IPS-15b (cell line): Measurements from ENCODE around the gene PGS1.

Source experiments
- H3K27me3 ChIP-seq: one replicate; pipeline ENCODE4 v1.6.1; 2013; ENCODE audit warnings: low read length; ENCODE audit not compliant: control insufficient read depth, insufficient read depth
- H3K36me3 ChIP-seq: one replicate; pipeline ENCODE4 v1.6.1; 2013; ENCODE audit warnings: low read length; ENCODE audit not compliant: control insufficient read depth, insufficient read depth
- H3K4me1 ChIP-seq: one replicate; pipeline ENCODE4 v1.6.1; 2013; ENCODE audit warnings: mild to moderate bottlenecking, low read length; ENCODE audit not compliant: control insufficient read depth, insufficient read depth
- H3K4me3 ChIP-seq: one replicate; pipeline ENCODE4 v1.5.1; 2013; ENCODE audit warnings: low read depth, low read length
- H3K9ac ChIP-seq: one replicate; pipeline ENCODE4 v1.6.1; 2013; ENCODE audit warnings: low read depth, mild to moderate bottlenecking, low read length
- H3K9me3 ChIP-seq: one replicate; pipeline ENCODE4 v1.6.1; 2013; ENCODE audit warnings: mild to moderate bottlenecking, low read length; ENCODE audit not compliant: control insufficient read depth, insufficient read depth

The PGS1 gene

GRCh38 chr17:78438271-78438691 lies 59.8 kb downstream of the PGS1 start:
- Histone ChIP-seq H3K27me3 (no peaks in the 10 kb centered on the region), H3K4me1 (peaks cover 5% of the 10 kb centered on the region), H3K9ac (no peak overlapping the region), H3K36me3 (no peaks in the 10 kb centered on the region), H3K4me3 (no peak overlapping the region), H3K9me3 (no peaks in the 10 kb centered on the region)

GRCh38 chr17:78438694-78439325 lies 60.4 kb downstream of the PGS1 start:
- H3K9ac ChIP-seq: no peak overlapping the region
- H3K9me3 ChIP-seq: no peaks in the 10 kb centered on the region
- peaks cover 5% of the 10 kb centered on the region for H3K4me1 ChIP-seq
- H3K27me3 ChIP-seq: no peaks in the 10 kb centered on the region
- no peak overlapping the region for H3K4me3 ChIP-seq
- no peaks in the 10 kb centered on the region for H3K36me3 ChIP-seq

GRCh38 chr17:78441271-78441971 lies 63.0 kb downstream of the PGS1 start:
- Histone ChIP-seq H3K4me3 (no peak overlapping the region), H3K4me1 (no peaks in the 10 kb centered on the region), H3K27me3 (no peaks in the 10 kb centered on the region), H3K9me3 (no peaks in the 10 kb centered on the region), H3K36me3 (no peaks in the 10 kb centered on the region), H3K9ac (no peak overlapping the region)

- no peaks in the 10 kb centered on the region for H3K9me3 ChIP-seq
- H3K4me3 ChIP-seq: no peak overlapping the region
- no peaks in the 10 kb centered on the region for H3K36me3 ChIP-seq
- no peaks in the 10 kb centered on the region for H3K4me1 ChIP-seq
- H3K9ac ChIP-seq: no peak overlapping the region
- H3K27me3 ChIP-seq: no peaks in the 10 kb centered on the region
Measured at GRCh38 chr17:78442648-78443218, 64.3 kb downstream of the PGS1 start.

- no peaks in the 10 kb centered on the region for H3K4me1 ChIP-seq
- H3K9ac ChIP-seq: no peak overlapping the region
- peaks cover 3% of the 10 kb centered on the region for H3K9me3 ChIP-seq
- no peaks in the 10 kb centered on the region for H3K27me3 ChIP-seq
- no peak overlapping the region for H3K4me3 ChIP-seq
- no peaks in the 10 kb centered on the region for H3K36me3 ChIP-seq
Measured at GRCh38 chr17:78444392-78444791, 65.9 kb downstream of the PGS1 start.

DNA sequence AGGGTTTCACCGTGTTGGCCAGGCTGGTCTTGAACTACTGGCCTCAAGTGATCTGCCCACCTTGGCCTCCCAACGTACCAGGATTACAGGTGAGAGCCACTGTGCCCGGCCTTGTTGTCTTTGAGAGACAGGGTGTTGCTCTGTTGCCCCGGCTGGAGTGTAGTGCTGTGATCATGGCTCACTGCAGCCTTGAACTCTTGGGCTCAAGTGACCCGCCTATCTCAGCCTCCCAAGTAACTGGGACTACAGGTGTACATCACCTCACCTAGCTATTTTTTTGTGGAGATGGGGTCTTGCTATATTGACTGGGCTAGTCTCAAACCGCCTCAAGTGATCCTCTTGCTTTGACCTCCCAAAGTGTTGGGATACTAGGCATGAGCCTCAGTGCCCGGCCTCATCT lies 68.4 kb downstream of the PGS1 start:
- H3K9ac ChIP-seq: no peak overlapping the region

DNA sequence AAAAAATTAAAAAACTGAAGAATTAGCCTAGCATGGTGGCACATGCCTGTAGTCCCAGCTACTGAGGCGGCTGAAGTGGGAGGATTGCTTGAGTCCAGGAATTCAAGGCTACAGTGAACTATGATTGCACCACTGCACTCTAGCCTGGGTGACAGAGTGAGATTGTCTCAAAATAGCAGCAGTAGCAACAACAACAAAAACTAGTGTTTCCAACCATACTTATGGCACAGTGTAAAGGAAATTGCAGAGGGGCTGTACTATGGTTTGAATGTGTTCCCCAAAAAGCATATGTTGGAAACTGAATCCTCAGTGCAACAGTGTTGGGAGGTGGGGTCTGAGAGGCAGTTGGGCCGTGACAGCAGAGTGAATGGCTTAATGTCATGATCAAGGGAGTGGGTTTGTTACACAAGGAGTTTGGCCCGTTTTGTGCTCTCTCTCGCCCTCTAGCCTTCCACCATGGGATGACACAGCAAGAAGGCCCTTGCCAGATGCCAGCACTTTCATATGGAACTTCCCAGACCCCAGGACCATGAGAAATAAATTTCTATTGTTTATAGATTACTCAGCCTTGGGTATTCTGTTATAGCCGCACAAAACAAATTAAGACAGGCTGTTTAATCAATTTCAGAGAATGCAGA lies 70.0 kb downstream of the PGS1 start:
- Histone ChIP-seq H3K9me3 (peaks cover 3% of the 10 kb centered on the region), H3K36me3 (no peaks in the 10 kb centered on the region), H3K27me3 (no peaks in the 10 kb centered on the region), H3K9ac (no peak overlapping the region), H3K4me3 (no peak overlapping the region), H3K4me1 (no peaks in the 10 kb centered on the region)

More for the DNA sequence above, 68.4 kb downstream of the PGS1 start:
- no peaks in the 10 kb centered on the region for H3K4me1 ChIP-seq
- no peaks in the 10 kb centered on the region for H3K27me3 ChIP-seq
- no peak overlapping the region for H3K4me3 ChIP-seq
- no peaks in the 10 kb centered on the region for H3K36me3 ChIP-seq
- H3K9me3 ChIP-seq: peaks cover 3% of the 10 kb centered on the region

- H3K4me3 ChIP-seq: no peak overlapping the region
- peaks cover 3% of the 10 kb centered on the region for H3K9me3 ChIP-seq
- no peak overlapping the region for H3K9ac ChIP-seq
- no peaks in the 10 kb centered on the region for H3K27me3 ChIP-seq
- no peaks in the 10 kb centered on the region for H3K4me1 ChIP-seq
- no peaks in the 10 kb centered on the region for H3K36me3 ChIP-seq
Measured at GRCh38 chr17:78449983-78450595, 71.6 kb downstream of the PGS1 start.

- Histone ChIP-seq H3K27me3 (no peaks in the 10 kb centered on the region), H3K4me3 (no peak overlapping the region)
Measured at GRCh38 chr17:78450696-78451345, 72.4 kb downstream of the PGS1 start.

DNA sequence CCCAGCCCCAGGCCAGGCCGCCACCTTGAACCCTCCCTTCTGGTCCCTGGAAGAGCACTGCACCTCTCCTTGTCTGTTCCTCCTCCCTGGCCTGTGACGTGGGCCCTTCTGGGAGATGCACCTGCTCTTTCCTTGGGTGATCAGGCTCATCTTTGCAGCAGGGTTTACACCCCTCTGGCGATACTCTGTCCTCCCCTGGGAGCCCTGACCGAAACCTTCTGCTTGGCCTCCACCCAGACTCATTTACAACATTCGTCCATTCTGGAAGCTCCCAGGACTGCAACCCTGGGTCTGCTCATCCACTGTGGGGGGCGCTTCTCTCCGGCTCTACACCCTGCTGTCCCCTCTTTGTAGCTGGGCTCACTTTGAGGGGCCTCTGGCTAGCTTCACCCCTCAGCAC lies 73.3 kb downstream of the PGS1 start:
- Histone ChIP-seq H3K9me3 (peaks cover 3% of the 10 kb centered on the region), H3K9ac (no peak overlapping the region), H3K4me1 (no peaks in the 10 kb centered on the region), H3K36me3 (no peaks in the 10 kb centered on the region), H3K27me3 (no peaks in the 10 kb centered on the region), H3K4me3 (no peak overlapping the region)

More at GRCh38 chr17:78450696-78451345, 72.4 kb downstream of the PGS1 start:
- Histone ChIP-seq H3K9ac (no peak overlapping the region), H3K36me3 (no peaks in the 10 kb centered on the region), H3K4me1 (no peaks in the 10 kb centered on the region), H3K9me3 (peaks cover 3% of the 10 kb centered on the region)

- Histone ChIP-seq H3K9ac (no peak overlapping the region), H3K27me3 (no peaks in the 10 kb centered on the region), H3K4me3 (no peak overlapping the region), H3K9me3 (no peaks in the 10 kb centered on the region), H3K36me3 (no peaks in the 10 kb centered on the region), H3K4me1 (no peaks in the 10 kb centered on the region)
Measured at GRCh38 chr17:78454346-78454745, 75.9 kb downstream of the PGS1 start.
